Keratinocyte (primary cell): ENCODE data around the gene KLK6. TPM values are rescaled to one million over a fixed set of nuclear protein-coding genes. Genes with fewer than 3 reads are reported as not detected.

ENCODE experiments used
- DNase-seq: peaks from one replicate; pipeline ENCODE4 v3.0.0-alpha.2; 2011; ENCODE audit warnings: low read depth, missing footprints, low spot score
- FAIRE-seq: peaks from 2 replicates; lab custom pipeline; 2011; peaks lifted over from hg19 to GRCh38; lab: Jason Lieb, UNC
- H2AFZ ChIP-seq: 2 replicates; pipeline ENCODE4 v1.6.0; 2012; ENCODE audit warnings: low read length, control low read depth, inconsistent platforms; ENCODE audit not compliant: control insufficient read depth
- H3K27ac ChIP-seq: 2 replicates; pipeline ENCODE4 v1.5.1; 2011; ENCODE audit warnings: low read length; ENCODE audit not compliant: control insufficient read depth, insufficient read depth
- H3K27me3 ChIP-seq: 3 replicates; pipeline ENCODE4 v1.6.0; 2011; ENCODE audit warnings: low read length; ENCODE audit not compliant: control insufficient read depth, insufficient read depth; ENCODE audit errors: extremely low read depth
- H3K36me3 ChIP-seq, 2 experiments: 2 replicates in 1 of 2; 3 replicates in 1 of 2; pipeline ENCODE4 v1.5.1; 2011; ENCODE audit warnings: low read length in 2 of 2, mild to moderate bottlenecking in 1 of 2; ENCODE audit not compliant: control insufficient read depth in 2 of 2, insufficient read depth in 2 of 2; ENCODE audit errors: extremely low read depth in 1 of 2
- H3K4me1 ChIP-seq: 3 replicates; pipeline ENCODE4 v1.5.1; 2011; ENCODE audit warnings: low read length; ENCODE audit not compliant: control insufficient read depth, insufficient read depth; ENCODE audit errors: extremely low read depth
- H3K4me2 ChIP-seq: 3 replicates; pipeline ENCODE4 v1.6.0; 2011; ENCODE audit warnings: low read depth, low read length; ENCODE audit not compliant: control insufficient read depth, insufficient read depth; ENCODE audit errors: extremely low read depth
- H3K4me3 ChIP-seq, 3 experiments: fragments of 200-600 bp in 1 of 3; sonication (generic) in 1 of 3; 2 replicates in 2 of 3; 3 replicates in 1 of 3; pipeline ENCODE4 v1.5.1; 2011 to 2016; ENCODE audit warnings: low read length in 3 of 3, mild to moderate bottlenecking in 3 of 3, control low read depth in 2 of 3, inconsistent platforms in 1 of 3, low read depth in 1 of 3, mixed read lengths in 1 of 3, mixed run types in 1 of 3, moderate library complexity in 1 of 3; ENCODE audit not compliant: control insufficient read depth in 2 of 3, insufficient read depth in 2 of 3; ENCODE audit errors: extremely low read depth in 1 of 3
- H3K79me2 ChIP-seq: 2 replicates; pipeline ENCODE4 v1.6.0; 2012; ENCODE audit warnings: low read length; ENCODE audit not compliant: control insufficient read depth, insufficient read depth
- H3K9ac ChIP-seq: 3 replicates; pipeline ENCODE4 v1.6.0; 2011; ENCODE audit warnings: low read length; ENCODE audit not compliant: control insufficient read depth, insufficient read depth; ENCODE audit errors: extremely low read depth
- H3K9me1 ChIP-seq: 3 replicates; pipeline ENCODE4 v1.6.0; 2011; ENCODE audit warnings: low read length; ENCODE audit not compliant: control insufficient read depth, insufficient read depth; ENCODE audit errors: extremely low read depth
- H3K9me3 ChIP-seq: 2 replicates; pipeline ENCODE4 v1.5.1; 2012; ENCODE audit warnings: low read depth, low read length; ENCODE audit not compliant: control insufficient read depth
- H4K20me1 ChIP-seq: 3 replicates; pipeline ENCODE4 v1.6.0; 2011; ENCODE audit warnings: low read length; ENCODE audit not compliant: control insufficient read depth, insufficient read depth; ENCODE audit errors: extremely low read depth
- CTCF ChIP-seq, 3 experiments: IDR thresholded peaks in 1 of 3; conservative IDR thresholded peaks in 1 of 3; optimal IDR thresholded peaks in 1 of 3; 2 replicates in 2 of 3; 3 replicates in 1 of 3; pipeline versions ENCODE3 to v1.5.1; 2011; ENCODE audit warnings: low read length in 3 of 3, mild to moderate bottlenecking in 3 of 3, moderate library complexity in 2 of 3, control low read depth in 1 of 3, inconsistent platforms in 1 of 3; ENCODE audit not compliant: insufficient read depth in 2 of 3; ENCODE audit errors: extremely low read depth in 1 of 3
- EZH2 ChIP-seq: IDR thresholded peaks from one replicate; pipeline ENCODE4 v1.6.1; 2012; ENCODE audit warnings: inconsistent platforms, mild to moderate bottlenecking, low read length, moderate library complexity
- dilution Hi-C: fragments of 300-500 bp; cut with MboI; formaldehyde crosslinking; loops from one replicate; pipeline ENCODE4 v1.7.0; 2020; ENCODE audit warnings: low sequenced_read_pairs; ENCODE audit not compliant: extremely low pct_ligation_motif_present
- polyA plus RNA-seq, 5 experiments: library from polyadenylated mRNA; depleted of rRNA in 3 of 5; stranded (reverse) in 3 of 5; stranded (forward) in 1 of 5; unstranded in 1 of 5; fragments of >200 nt; gene quantifications; 1 replicate in 1 of 5; 2 replicates in 3 of 5; 3 replicates in 1 of 5; pipeline versions ENCODE4 v1.2.1 to v1.2.3, GENCODE V29; 2011 to 2012; ENCODE audit warnings: missing spikeins in 2 of 5, low read depth in 1 of 5, low replicate concordance in 1 of 5

Gene KLK6
- polyA plus RNA-seq, 1 donor (not counting 4 experiments of a cell fraction or from before 2014, with no cell fraction given): 1.9 TPM

- no peak for TF ChIP-seq CTCF (optimal IDR thresholded peaks at IDR 0.05 in 1 of 3, IDR thresholded peaks at IDR 0.05 in 1 of 3, conservative IDR thresholded peaks at IDR 0.05 in 1 of 3; ENCODE audit: extremely low read depth in 1 of 3, insufficient read depth in 2 of 3, low read length in 3 of 3)
- no peak for TF ChIP-seq EZH2
- peak overlapping the region; percentile 86 for H3K9ac ChIP-seq
- peaks cover 35% of the 10 kb centered on the region for H3K4me1 ChIP-seq
- dilution Hi-C loops: no loop called here
- H3K27me3 ChIP-seq: no peaks in the 10 kb centered on the region
- peak overlapping the region; percentile 80 for H3K27ac ChIP-seq
- peak overlapping the region; percentile 60 for H2AFZ ChIP-seq
- H3K4me2 ChIP-seq: peak overlapping the region; percentile 83
- no peaks in the 10 kb centered on the region for H4K20me1 ChIP-seq
- no peaks in the 10 kb centered on the region for H3K9me3 ChIP-seq
- peak overlapping the region; percentile 47 to 87 (median 85) for H3K4me3 ChIP-seq
- DNase-seq: no peak
- H3K79me2 ChIP-seq: peaks cover 14% of the 10 kb centered on the region
- H3K36me3 ChIP-seq: peaks cover 2 to 6% of the 10 kb centered on the region in 2 experiments
- no peaks in the 10 kb centered on the region for H3K9me1 ChIP-seq
- peak; percentile 83 for FAIRE-seq
Observed at GRCh38 chr19:51000426-51000825, 31.0 kb upstream of the KLK6 start.

DNA sequence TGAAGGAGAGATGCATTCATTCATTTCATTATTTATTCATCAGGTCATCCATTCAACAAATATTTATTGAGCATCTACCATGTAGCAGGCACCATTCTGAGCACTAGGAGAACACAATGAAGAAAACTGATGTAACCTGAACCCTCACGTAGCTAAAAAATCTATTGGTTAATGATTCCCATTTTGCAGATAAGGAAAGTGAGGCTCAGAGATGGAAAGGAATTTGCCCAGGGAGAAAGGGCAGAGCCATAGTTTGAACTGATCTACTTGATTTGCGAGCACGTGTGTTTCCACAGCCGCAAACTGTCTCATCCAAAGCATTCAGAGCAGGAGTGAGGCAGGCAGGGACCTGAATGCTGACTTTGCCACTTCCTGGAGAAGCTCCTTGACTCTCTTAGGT, 29.3 kb upstream of the KLK6 start:
- no peak overlapping the region for H2AFZ ChIP-seq
- peak overlapping the region; percentile 24 for H3K4me2 ChIP-seq
- no peaks in the 10 kb centered on the region for H3K9me1 ChIP-seq
- H3K36me3 ChIP-seq: peaks cover 2 to 6% of the 10 kb centered on the region in 2 experiments
- FAIRE-seq (peak; percentile 94), DNase-seq (no peak)
- dilution Hi-C loops: no loop called here
- peak overlapping the region; percentile 25 for H3K9ac ChIP-seq
- no peak overlapping the region for H3K27ac ChIP-seq
- no peaks in the 10 kb centered on the region for H4K20me1 ChIP-seq
- no peak overlapping the region for H3K4me3 ChIP-seq
- peaks cover 14% of the 10 kb centered on the region for H3K79me2 ChIP-seq
- H3K4me1 ChIP-seq: peaks cover 35% of the 10 kb centered on the region
- TF ChIP-seq EZH2 (no peak), CTCF (optimal IDR thresholded peaks at IDR 0.05 in 1 of 3, IDR thresholded peaks at IDR 0.05 in 1 of 3, conservative IDR thresholded peaks at IDR 0.05 in 1 of 3; ENCODE audit: extremely low read depth in 1 of 3, insufficient read depth in 2 of 3, low read length in 3 of 3) (no peak)
- no peaks in the 10 kb centered on the region for H3K9me3 ChIP-seq
- no peaks in the 10 kb centered on the region for H3K27me3 ChIP-seq
